ENCODE data around the gene INPPL1.

The INPPL1 gene

GRCh38 chr11:72222907-72223614 is 1.5 kb upstream of the INPPL1 start:
- peak; percentile 14 for DNase-seq (ENCODE audit: low read depth, low spot score)
- Histone ChIP-seq H3K4me3 (peak overlapping the region; percentile 95), H3K9ac (ENCODE audit: insufficient read length) (peak overlapping the region; percentile 67), H3K9me3 (ENCODE audit: low read depth, low read length) (no peaks in the 10 kb centered on the region), H3K36me3 (ENCODE audit: insufficient read depth, low read length) (no peaks in the 10 kb centered on the region; the same call in 1 of the 2 replicates), H3K27ac (peak overlapping the region; percentile 81)
- TF ChIP-seq EZH2 (IDR thresholded peaks at IDR 0.05) = no peak
- TF ChIP-seq POLR2AphosphoS5 (IDR thresholded peaks at IDR 0.05; ENCODE audit: borderline replicate concordance, low read depth, low read length) = peak; percentile 68; the same call in 1 of the 2 replicates

GRCh38 chr11:72223615-72224563 is 678 bp upstream of the INPPL1 start:
- Histone ChIP-seq H3K9ac (ENCODE audit: insufficient read length) (peak overlapping the region; percentile 79), H3K9me3 (ENCODE audit: low read depth, low read length) (no peaks in the 10 kb centered on the region), H3K4me3 (peak overlapping the region; percentile 95), H3K36me3 (ENCODE audit: insufficient read depth, low read length) (peaks cover 5% of the 10 kb centered on the region; the same call in 1 of the 2 replicates), H3K27ac (peak overlapping the region; percentile 36; the same call in 1 of the 2 replicates)
- TF ChIP-seq FOXP2 (optimal IDR thresholded peaks at IDR 0.05; ENCODE audit: control extremely low read depth, extremely low read length, insufficient read depth) = no peak
- TF ChIP-seq EZH2 (IDR thresholded peaks at IDR 0.05) = no peak
- TF ChIP-seq POLR2AphosphoS5 (IDR thresholded peaks at IDR 0.05; ENCODE audit: borderline replicate concordance, low read depth, low read length) = 0 out of 2 replicates have a peak, but pooled peaks have one; percentile 53
- no peak for DNase-seq (ENCODE audit: low read depth, low spot score)

GRCh38 chr11:72225411-72225951 is 914 bp downstream of the INPPL1 start:
- no peaks in the 10 kb centered on the region for H3K9me3 ChIP-seq (ENCODE audit: low read depth, low read length)
- peak overlapping the region; percentile 60; the same call in 1 of the 2 replicates for H3K27ac ChIP-seq
- no peak for DNase-seq (ENCODE audit: low read depth, low spot score)
- TF ChIP-seq EZH2 (IDR thresholded peaks at IDR 0.05) (no peak), FOXP2 (optimal IDR thresholded peaks at IDR 0.05; ENCODE audit: control extremely low read depth, extremely low read length, insufficient read depth) (no peak), POLR2AphosphoS5 (IDR thresholded peaks at IDR 0.05; ENCODE audit: borderline replicate concordance, low read depth, low read length) (no peak)
- peak overlapping the region; percentile 95 for H3K4me3 ChIP-seq
- peak overlapping the region; percentile 79 for H3K9ac ChIP-seq (ENCODE audit: insufficient read length)
- peaks cover 20% of the 10 kb centered on the region; the same call in 1 of the 2 replicates for H3K36me3 ChIP-seq (ENCODE audit: insufficient read depth, low read length)

- no peak overlapping the region for H3K9ac ChIP-seq (ENCODE audit: insufficient read length)
- peaks cover 31% of the 10 kb centered on the region; the same call in 1 of the 2 replicates for H3K36me3 ChIP-seq (ENCODE audit: insufficient read depth, low read length)
- H3K4me3 ChIP-seq = no peak overlapping the region
- TF ChIP-seq FOXP2 (optimal IDR thresholded peaks at IDR 0.05; ENCODE audit: control extremely low read depth, extremely low read length, insufficient read depth) = no peak
- no peak for TF ChIP-seq POLR2AphosphoS5 (IDR thresholded peaks at IDR 0.05; ENCODE audit: borderline replicate concordance, low read depth, low read length)
- TF ChIP-seq EZH2 (IDR thresholded peaks at IDR 0.05) = no peak
- no peaks in the 10 kb centered on the region for H3K9me3 ChIP-seq (ENCODE audit: low read depth, low read length)
- no peak overlapping the region for H3K27ac ChIP-seq
- DNase-seq (ENCODE audit: low read depth, low spot score) = no peak
Measured at GRCh38 chr11:72226701-72227100, 2.1 kb downstream of the INPPL1 start.

GRCh38 chr11:72227316-72228228 is 3.0 kb downstream of the INPPL1 start:
- no peak for DNase-seq (ENCODE audit: low read depth, low spot score)
- no peak overlapping the region for H3K4me3 ChIP-seq
- H3K9me3 ChIP-seq (ENCODE audit: low read depth, low read length) = no peaks in the 10 kb centered on the region
- TF ChIP-seq EZH2 (IDR thresholded peaks at IDR 0.05) (no peak), FOXP2 (optimal IDR thresholded peaks at IDR 0.05; ENCODE audit: control extremely low read depth, extremely low read length, insufficient read depth) (no peak), POLR2AphosphoS5 (IDR thresholded peaks at IDR 0.05; ENCODE audit: borderline replicate concordance, low read depth, low read length) (no peak)
- H3K9ac ChIP-seq (ENCODE audit: insufficient read length) = no peak overlapping the region
- H3K27ac ChIP-seq = no peak overlapping the region
- peaks cover 33% of the 10 kb centered on the region; the same call in 1 of the 2 replicates for H3K36me3 ChIP-seq (ENCODE audit: insufficient read depth, low read length)

GRCh38 chr11:72228229-72228843 is 3.8 kb downstream of the INPPL1 start:
- no peak for TF ChIP-seq EZH2 (IDR thresholded peaks at IDR 0.05)
- no peak for TF ChIP-seq FOXP2 (optimal IDR thresholded peaks at IDR 0.05; ENCODE audit: control extremely low read depth, extremely low read length, insufficient read depth)
- no peak for TF ChIP-seq POLR2AphosphoS5 (IDR thresholded peaks at IDR 0.05; ENCODE audit: borderline replicate concordance, low read depth, low read length)
- no peak overlapping the region for H3K27ac ChIP-seq
- H3K36me3 ChIP-seq (ENCODE audit: insufficient read depth, low read length) = peaks cover 37% of the 10 kb centered on the region; the same call in 1 of the 2 replicates
- H3K9me3 ChIP-seq (ENCODE audit: low read depth, low read length) = no peaks in the 10 kb centered on the region
- H3K9ac ChIP-seq (ENCODE audit: insufficient read length) = no peak overlapping the region
- H3K4me3 ChIP-seq = no peak overlapping the region
- DNase-seq (ENCODE audit: low read depth, low spot score) = no peak

GRCh38 chr11:72228844-72229231 is 4.3 kb downstream of the INPPL1 start:
- peaks cover 42% of the 10 kb centered on the region; the same call in 1 of the 2 replicates for H3K36me3 ChIP-seq (ENCODE audit: insufficient read depth, low read length)
- no peak for TF ChIP-seq POLR2AphosphoS5 (IDR thresholded peaks at IDR 0.05; ENCODE audit: borderline replicate concordance, low read depth, low read length)
- DNase-seq (ENCODE audit: low read depth, low spot score) = no peak
- no peak overlapping the region for H3K9ac ChIP-seq (ENCODE audit: insufficient read length)
- no peak overlapping the region for H3K27ac ChIP-seq
- no peak overlapping the region for H3K4me3 ChIP-seq
- H3K9me3 ChIP-seq (ENCODE audit: low read depth, low read length) = no peaks in the 10 kb centered on the region

All from SK-N-MC (cell line).